Fibroblast of skin of scalp (primary cell): ENCODE results near the gene TNNI3K.

Experiments
- DNase-seq: peaks from one replicate; pipeline ENCODE4 v3.0.0-alpha.2; 2013

Gene TNNI3K

GRCh38 chr1:74396462-74396861, 161.3 kb downstream of the TNNI3K start:
- DNase-seq = no peak

GRCh38 chr1:74396933-74397332, 161.7 kb downstream of the TNNI3K start:
- no peak for DNase-seq

- no peak for DNase-seq
Measured at GRCh38 chr1:74399249-74399648, 164.1 kb downstream of the TNNI3K start.

- no peak for DNase-seq
Measured at GRCh38 chr1:74402873-74403272, 167.7 kb downstream of the TNNI3K start.

- DNase-seq = no peak
Measured at GRCh38 chr1:74403606-74404005, 168.4 kb downstream of the TNNI3K start.

GRCh38 chr1:74406759-74407158, 171.6 kb downstream of the TNNI3K start:
- no peak for DNase-seq

- no peak for DNase-seq
Measured at GRCh38 chr1:74407902-74408301, 172.7 kb downstream of the TNNI3K start.

GRCh38 chr1:74412244-74412643, 177.1 kb downstream of the TNNI3K start:
- DNase-seq = no peak

- no peak for DNase-seq
Measured at GRCh38 chr1:74415935-74416334, 180.7 kb downstream of the TNNI3K start.

- no peak for DNase-seq
Measured at GRCh38 chr1:74419611-74420010, 184.4 kb downstream of the TNNI3K start.

- no peak for DNase-seq
Measured at GRCh38 chr1:74420467-74420866, 185.3 kb downstream of the TNNI3K start.

GRCh38 chr1:74422421-74423292, 187.5 kb downstream of the TNNI3K start:
- DNase-seq = no peak

- DNase-seq = no peak
Measured at GRCh38 chr1:74423471-74423870, 188.3 kb downstream of the TNNI3K start.

- DNase-seq = no peak
Measured at GRCh38 chr1:74425676-74426075, 190.5 kb downstream of the TNNI3K start.

GRCh38 chr1:74426208-74426937, 191.2 kb downstream of the TNNI3K start:
- DNase-seq = no peak

- peak; percentile 44 for DNase-seq
Measured at GRCh38 chr1:74427681-74428080, 192.5 kb downstream of the TNNI3K start.

GRCh38 chr1:74429580-74429979, 194.4 kb downstream of the TNNI3K start:
- no peak for DNase-seq

GRCh38 chr1:74430342-74430934, 195.3 kb downstream of the TNNI3K start:
- no peak for DNase-seq

- no peak for DNase-seq
Measured at GRCh38 chr1:74431531-74431930, 196.3 kb downstream of the TNNI3K start.

GRCh38 chr1:74432325-74432724, 197.1 kb downstream of the TNNI3K start:
- DNase-seq = no peak

- no peak for DNase-seq
Measured at GRCh38 chr1:74434321-74434720, 199.1 kb downstream of the TNNI3K start.

- DNase-seq = no peak
Measured at GRCh38 chr1:74436078-74436477, 200.9 kb downstream of the TNNI3K start.

- no peak for DNase-seq
Measured at GRCh38 chr1:74437035-74437434, 201.8 kb downstream of the TNNI3K start.

GRCh38 chr1:74452035-74452434, 216.8 kb downstream of the TNNI3K start:
- DNase-seq = no peak
